ENCODE data around the gene KAZALD1.

The KAZALD1 gene

GRCh38 chr10:101067356-101068083 is 5.7 kb downstream of the KAZALD1 start:
- DNase-seq: peak; percentile 73

GRCh38 chr10:101069441-101069840 is 7.7 kb downstream of the KAZALD1 start:
- DNase-seq: no peak

GRCh38 chr10:101070098-101070497 is 8.3 kb downstream of the KAZALD1 start:
- no peak for DNase-seq

GRCh38 chr10:101071267-101071884 is 9.6 kb downstream of the KAZALD1 start:
- no peak for DNase-seq

- DNase-seq: no peak
These were observed 10.2 kb downstream of the KAZALD1 start for GRCh38 chr10:101071885-101072433.

GRCh38 chr10:101072923-101073322 is 11.1 kb downstream of the KAZALD1 start:
- no peak for DNase-seq

- no peak for DNase-seq
These were observed 11.8 kb downstream of the KAZALD1 start for GRCh38 chr10:101073631-101074030.

GRCh38 chr10:101075775-101076174 is 14.0 kb downstream of the KAZALD1 start:
- DNase-seq: no peak

GRCh38 chr10:101076630-101077029 is 14.8 kb downstream of the KAZALD1 start:
- no peak for DNase-seq

- no peak for DNase-seq
These were observed 18.1 kb downstream of the KAZALD1 start for GRCh38 chr10:101079874-101080273.

GRCh38 chr10:101080933-101081931 is 19.4 kb downstream of the KAZALD1 start:
- DNase-seq: no peak

- no peak for DNase-seq
These were observed 24.1 kb downstream of the KAZALD1 start for GRCh38 chr10:101085846-101086245.

GRCh38 chr10:101087376-101087775 is 25.6 kb downstream of the KAZALD1 start:
- DNase-seq: no peak

- DNase-seq: no peak
These were observed 26.2 kb downstream of the KAZALD1 start for GRCh38 chr10:101087965-101088364.

GRCh38 chr10:101089520-101090299 is 27.9 kb downstream of the KAZALD1 start:
- DNase-seq: no peak

- no peak for DNase-seq
These were observed 28.8 kb downstream of the KAZALD1 start for GRCh38 chr10:101090597-101090996.

GRCh38 chr10:101091546-101092290 is 29.9 kb downstream of the KAZALD1 start:
- DNase-seq: no peak

- DNase-seq: no peak
These were observed 31.1 kb downstream of the KAZALD1 start for GRCh38 chr10:101092881-101093354.

- DNase-seq: no peak
These were observed 32.5 kb downstream of the KAZALD1 start for GRCh38 chr10:101094121-101094879.

GRCh38 chr10:101095004-101095403 is 33.2 kb downstream of the KAZALD1 start:
- no peak for DNase-seq

All from activated gamma-delta T cell treated with Interleukin-2 at 50 U/mL for 16 hours (primary cell).